GM19193 (cell line): ENCODE data around the gene ZFAND2A.

Experiments used
- POLR2A ChIP-seq: IDR thresholded peaks from 4 replicates; pipeline ENCODE4 v1.6.1; 2011; ENCODE audit not compliant: insufficient read depth, insufficient read length; ENCODE audit errors: extremely low read depth

ZFAND2A gene

GRCh38 chr7:1104516-1105179, 55.3 kb downstream of the ZFAND2A start:
- no peak for TF ChIP-seq POLR2A

- no peak for TF ChIP-seq POLR2A
Observed at GRCh38 chr7:1103789-1104515, 56.0 kb downstream of the ZFAND2A start.

GRCh38 chr7:1103009-1103788, 56.8 kb downstream of the ZFAND2A start:
- no peak for TF ChIP-seq POLR2A
